SH-SY5Y (cell line): ENCODE results near the gene RIMKLA.

ENCODE experiments used
- GATA2 ChIP-seq: IDR thresholded peaks from 2 replicates; pipeline ENCODE4 v1.6.1; 2011; ENCODE audit warnings: mild to moderate bottlenecking, low read depth, low read length
- GATA3 ChIP-seq: IDR thresholded peaks from 2 replicates; pipeline ENCODE4 v1.6.1; 2011; ENCODE audit warnings: low read depth, mild to moderate bottlenecking, low read length, moderate library complexity

The RIMKLA gene

GRCh38 chr1:42399315-42400100 lies 18.9 kb downstream of the RIMKLA start:
- no peak for TF ChIP-seq GATA3
- TF ChIP-seq GATA2: no peak

GRCh38 chr1:42403880-42404400 lies 23.3 kb downstream of the RIMKLA start:
- TF ChIP-seq GATA2: no peak
- TF ChIP-seq GATA3: no peak

- TF ChIP-seq GATA2 (no peak), GATA3 (no peak)
These were observed 34.2 kb downstream of the RIMKLA start for GRCh38 chr1:42414551-42415496.

- no peak for TF ChIP-seq GATA3
- no peak for TF ChIP-seq GATA2
These were observed 36.6 kb downstream of the RIMKLA start for GRCh38 chr1:42417166-42417565.

GRCh38 chr1:42418516-42418915 lies 37.9 kb downstream of the RIMKLA start:
- TF ChIP-seq GATA3 (no peak), GATA2 (no peak)

GRCh38 chr1:42419126-42419821 lies 38.7 kb downstream of the RIMKLA start:
- TF ChIP-seq GATA2 (no peak), GATA3 (no peak)

GRCh38 chr1:42420121-42420520 lies 39.5 kb downstream of the RIMKLA start:
- no peak for TF ChIP-seq GATA3
- no peak for TF ChIP-seq GATA2

GRCh38 chr1:42420911-42421585 lies 40.5 kb downstream of the RIMKLA start:
- TF ChIP-seq GATA2 (peak; percentile 75), GATA3 (no peak)

GRCh38 chr1:42422737-42423136 lies 42.1 kb downstream of the RIMKLA start:
- TF ChIP-seq GATA3 (no peak), GATA2 (no peak)

GRCh38 chr1:42423681-42424080 lies 43.1 kb downstream of the RIMKLA start:
- TF ChIP-seq GATA3 (no peak), GATA2 (no peak)

GRCh38 chr1:42424201-42424600 lies 43.6 kb downstream of the RIMKLA start:
- no peak for TF ChIP-seq GATA2
- no peak for TF ChIP-seq GATA3

GRCh38 chr1:42427240-42427639 lies 46.6 kb downstream of the RIMKLA start:
- no peak for TF ChIP-seq GATA3
- no peak for TF ChIP-seq GATA2

- TF ChIP-seq GATA2: no peak
- TF ChIP-seq GATA3: no peak
These were observed 49.0 kb downstream of the RIMKLA start for GRCh38 chr1:42429603-42430002.
